Measurements from ENCODE around the gene IZUMO1.

GRCh38 chr19:48719263-48720171, 27.2 kb downstream of the IZUMO1 start, which contains the start of gene MAMSTR:
- TF ChIP-seq BACH2 (CRISPR knock-in tag; IDR thresholded peaks at IDR 0.05; ENCODE audit: borderline replicate concordance) (no peak), TSHZ2 (CRISPR knock-in tag; IDR thresholded peaks at IDR 0.05) (no peak), RARB (CRISPR knock-in tag; IDR thresholded peaks at IDR 0.05) (no peak), ZFP3 (CRISPR knock-in tag; IDR thresholded peaks at IDR 0.05) (no peak), PPARA (CRISPR knock-in tag; IDR thresholded peaks at IDR 0.05; ENCODE audit: borderline replicate concordance) (no peak), CREB5 (CRISPR knock-in tag; IDR thresholded peaks at IDR 0.05; ENCODE audit: low read depth) (no peak), ZFP30 (CRISPR knock-in tag; IDR thresholded peaks at IDR 0.05) (no peak), ISL1 (CRISPR knock-in tag; IDR thresholded peaks at IDR 0.05) (no peak), ARNTL (CRISPR knock-in tag; IDR thresholded peaks at IDR 0.05; ENCODE audit: borderline replicate concordance, low read depth) (no peak), SNAI2 (CRISPR knock-in tag; IDR thresholded peaks at IDR 0.05) (no peak), OSR1 (CRISPR knock-in tag; IDR thresholded peaks at IDR 0.05) (no peak)
- TF ChIP-seq, protein P1, sequence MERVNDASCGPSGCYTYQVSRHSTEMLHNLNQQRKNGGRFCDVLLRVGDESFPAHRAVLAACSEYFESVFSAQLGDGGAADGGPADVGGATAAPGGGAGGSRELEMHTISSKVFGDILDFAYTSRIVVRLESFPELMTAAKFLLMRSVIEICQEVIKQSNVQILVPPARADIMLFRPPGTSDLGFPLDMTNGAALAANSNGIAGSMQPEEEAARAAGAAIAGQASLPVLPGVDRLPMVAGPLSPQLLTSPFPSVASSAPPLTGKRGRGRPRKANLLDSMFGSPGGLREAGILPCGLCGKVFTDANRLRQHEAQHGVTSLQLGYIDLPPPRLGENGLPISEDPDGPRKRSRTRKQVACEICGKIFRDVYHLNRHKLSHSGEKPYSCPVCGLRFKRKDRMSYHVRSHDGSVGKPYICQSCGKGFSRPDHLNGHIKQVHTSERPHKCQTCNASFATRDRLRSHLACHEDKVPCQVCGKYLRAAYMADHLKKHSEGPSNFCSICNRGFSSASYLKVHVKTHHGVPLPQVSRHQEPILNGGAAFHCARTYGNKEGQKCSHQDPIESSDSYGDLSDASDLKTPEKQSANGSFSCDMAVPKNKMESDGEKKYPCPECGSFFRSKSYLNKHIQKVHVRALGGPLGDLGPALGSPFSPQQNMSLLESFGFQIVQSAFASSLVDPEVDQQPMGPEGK (CRISPR knock-in tag; IDR thresholded peaks at IDR 0.05; ENCODE audit: borderline replicate concordance), result no peak

Measured in SK-N-SH treated with all-trans-retinoic acid at 6 μM for 48 hours (cell line).